Endodermal cell (in vitro differentiated cells): Measurements from ENCODE around the gene ASMT. TPM values are rescaled to one million over a fixed set of nuclear protein-coding genes. Genes with fewer than 3 reads are reported as not detected.
A peak's percentile ranks its signal among the peaks of the same experiment; 100 is the strongest.

Experiments
- DNase-seq: peaks from one replicate; pipeline ENCODE4 v3.0.0-alpha.2; 2017
- H3K27ac ChIP-seq: 2 replicates; pipeline ENCODE4 v1.5.1; 2013; ENCODE audit warnings: mild to moderate bottlenecking, low read depth, low read length, moderate library complexity
- H3K27me3 ChIP-seq: 2 replicates; pipeline ENCODE4 v1.6.1; 2013; ENCODE audit warnings: mild to moderate bottlenecking, low read length, moderate library complexity; ENCODE audit not compliant: insufficient read depth, control insufficient read depth, poor library complexity, severe bottlenecking
- H3K36me3 ChIP-seq: 2 replicates; pipeline ENCODE4 v1.7.0; 2013; ENCODE audit warnings: mild to moderate bottlenecking, low read length, moderate library complexity; ENCODE audit not compliant: control insufficient read depth, insufficient read depth
- H3K4me1 ChIP-seq: one replicate; pipeline ENCODE4 v1.7.0; 2013; ENCODE audit warnings: low read length; ENCODE audit not compliant: control insufficient read depth, insufficient read depth
- H3K4me3 ChIP-seq: 2 replicates; pipeline ENCODE4 v1.5.1; 2013; ENCODE audit warnings: mild to moderate bottlenecking, low read length, moderate library complexity
- H3K9ac ChIP-seq: 2 replicates; pipeline ENCODE4 v1.6.1; 2013; ENCODE audit warnings: mild to moderate bottlenecking, low read length, moderate library complexity; ENCODE audit not compliant: poor library complexity, severe bottlenecking; ENCODE audit errors: extremely low read depth
- H3K9me3 ChIP-seq: 2 replicates; pipeline ENCODE4 v1.6.1; 2013; ENCODE audit warnings: mild to moderate bottlenecking, low read length, moderate library complexity; ENCODE audit not compliant: control insufficient read depth
- H3K27ac Mint-ChIP-seq: 2 replicates; pipeline ENCODE4 v1.8.0; 2020; ENCODE audit warnings: mixed read lengths
- H3K27me3 Mint-ChIP-seq: 2 replicates; pipeline ENCODE4 v1.8.0; 2021; ENCODE audit warnings: mild to moderate bottlenecking, mixed read lengths; ENCODE audit not compliant: insufficient read depth
- H3K36me3 Mint-ChIP-seq: 2 replicates; pipeline ENCODE4 v1.8.0; 2020; ENCODE audit warnings: low read depth, mixed read lengths
- H3K4me1 Mint-ChIP-seq: 2 replicates; pipeline ENCODE4 v1.8.0; 2020; ENCODE audit warnings: mixed read lengths
- H3K4me3 Mint-ChIP-seq: 2 replicates; pipeline ENCODE4 v1.8.0; 2020; ENCODE audit warnings: mild to moderate bottlenecking, moderate library complexity, mixed read lengths
- H3K9me3 Mint-ChIP-seq: 2 replicates; pipeline ENCODE4 v1.8.0; 2020; ENCODE audit warnings: mild to moderate bottlenecking, mixed read lengths
- WGBS, 2 experiments: methylation state at CpG; one replicate each; pipeline versions ENCODE4 v1.1.5 to v1.1.7; 2013; ENCODE audit warnings: missing lambda C conversion rate in 2 of 2, mixed read lengths in 1 of 2; ENCODE audit not compliant: insufficient coverage in 1 of 2, insufficient read length in 1 of 2; 5-methylcytosine and 5-hydroxymethylcytosine counted together
- total RNA-seq, 2 donors: library from RNA; stranded (reverse); fragmentation: NEBNext Ultra II Directional in 1 of 2; extraction: Animal tissue kit (Norgen Biotek cat#: 25700) in 1 of 2; gene quantifications; 2 replicates in 1 of 2; 3 replicates in 1 of 2; pipeline ENCODE4 v1.2.1, GENCODE V29; 2021
- TF ChIP-seq, protein P1 (sequence below): fragments of 200-600 bp; sonication (generic); conservative IDR thresholded peaks from 2 replicates; pipeline ENCODE4 v1.5.0; 2021; ENCODE audit warnings: antibody characterized with exemption, mild to moderate bottlenecking

ASMT gene
- total RNA-seq, 2 donors from 2014 or later: not detected

DNA sequence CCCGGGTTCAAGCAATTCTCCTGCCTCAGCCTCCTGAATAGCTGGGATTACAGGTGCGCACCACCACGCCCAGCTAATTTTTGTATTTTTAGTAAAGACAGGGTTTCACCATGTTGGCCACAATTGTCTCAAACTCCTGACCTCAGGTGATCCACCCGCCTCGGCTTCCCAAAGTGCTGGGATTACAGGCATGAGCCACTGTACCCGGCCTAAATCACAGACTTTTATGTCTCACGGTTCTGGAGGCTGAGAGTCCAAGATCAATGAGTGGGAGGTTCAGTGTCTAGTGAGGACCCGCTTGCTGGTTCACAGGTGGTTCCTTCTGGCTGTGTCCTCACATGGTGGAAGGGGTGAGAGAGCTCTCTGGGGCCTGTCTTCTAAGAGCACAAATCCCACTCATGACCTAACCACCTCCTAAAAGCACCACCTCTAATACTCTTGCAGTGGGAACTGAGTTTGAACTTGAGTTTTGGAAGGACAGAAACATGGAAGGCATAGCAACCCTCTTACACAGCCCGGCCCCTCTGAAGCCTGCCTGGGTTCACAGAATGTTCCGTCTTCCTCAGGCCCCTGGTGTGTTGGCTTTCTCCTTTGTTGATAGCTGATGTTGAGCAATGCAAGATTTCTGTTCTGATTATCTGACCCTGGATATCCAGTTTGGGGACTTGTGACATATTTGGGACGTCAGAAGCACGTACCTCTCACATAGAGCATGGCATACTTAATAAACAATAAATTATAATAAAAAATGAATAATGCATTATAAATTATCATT lies 25.3 kb upstream of the ASMT start:
- no peak overlapping the region for H3K4me3 Mint-ChIP-seq
- Histone ChIP-seq H3K27ac (no peak overlapping the region), H3K9ac (no peak overlapping the region), H3K36me3 (peaks cover 15% of the 10 kb centered on the region), H3K27me3 (no peaks in the 10 kb centered on the region), H3K4me3 (no peak overlapping the region), H3K4me1 (peaks cover 4% of the 10 kb centered on the region), H3K9me3 (no peaks in the 10 kb centered on the region)
- H3K9me3 Mint-ChIP-seq: no peaks in the 10 kb centered on the region
- no peak overlapping the region for H3K27ac Mint-ChIP-seq
- 92% methylated on average over 8 to 10 of the region's 12 CpGs for WGBS, 2 experiments
- H3K4me1 Mint-ChIP-seq: peaks cover 10% of the 10 kb centered on the region
- peaks cover 14% of the 10 kb centered on the region for H3K36me3 Mint-ChIP-seq
- TF ChIP-seq, protein P1, sequence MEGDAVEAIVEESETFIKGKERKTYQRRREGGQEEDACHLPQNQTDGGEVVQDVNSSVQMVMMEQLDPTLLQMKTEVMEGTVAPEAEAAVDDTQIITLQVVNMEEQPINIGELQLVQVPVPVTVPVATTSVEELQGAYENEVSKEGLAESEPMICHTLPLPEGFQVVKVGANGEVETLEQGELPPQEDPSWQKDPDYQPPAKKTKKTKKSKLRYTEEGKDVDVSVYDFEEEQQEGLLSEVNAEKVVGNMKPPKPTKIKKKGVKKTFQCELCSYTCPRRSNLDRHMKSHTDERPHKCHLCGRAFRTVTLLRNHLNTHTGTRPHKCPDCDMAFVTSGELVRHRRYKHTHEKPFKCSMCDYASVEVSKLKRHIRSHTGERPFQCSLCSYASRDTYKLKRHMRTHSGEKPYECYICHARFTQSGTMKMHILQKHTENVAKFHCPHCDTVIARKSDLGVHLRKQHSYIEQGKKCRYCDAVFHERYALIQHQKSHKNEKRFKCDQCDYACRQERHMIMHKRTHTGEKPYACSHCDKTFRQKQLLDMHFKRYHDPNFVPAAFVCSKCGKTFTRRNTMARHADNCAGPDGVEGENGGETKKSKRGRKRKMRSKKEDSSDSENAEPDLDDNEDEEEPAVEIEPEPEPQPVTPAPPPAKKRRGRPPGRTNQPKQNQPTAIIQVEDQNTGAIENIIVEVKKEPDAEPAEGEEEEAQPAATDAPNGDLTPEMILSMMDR: no peak
- peak; percentile 49 for DNase-seq
- H3K27me3 Mint-ChIP-seq: no peaks in the 10 kb centered on the region

DNA sequence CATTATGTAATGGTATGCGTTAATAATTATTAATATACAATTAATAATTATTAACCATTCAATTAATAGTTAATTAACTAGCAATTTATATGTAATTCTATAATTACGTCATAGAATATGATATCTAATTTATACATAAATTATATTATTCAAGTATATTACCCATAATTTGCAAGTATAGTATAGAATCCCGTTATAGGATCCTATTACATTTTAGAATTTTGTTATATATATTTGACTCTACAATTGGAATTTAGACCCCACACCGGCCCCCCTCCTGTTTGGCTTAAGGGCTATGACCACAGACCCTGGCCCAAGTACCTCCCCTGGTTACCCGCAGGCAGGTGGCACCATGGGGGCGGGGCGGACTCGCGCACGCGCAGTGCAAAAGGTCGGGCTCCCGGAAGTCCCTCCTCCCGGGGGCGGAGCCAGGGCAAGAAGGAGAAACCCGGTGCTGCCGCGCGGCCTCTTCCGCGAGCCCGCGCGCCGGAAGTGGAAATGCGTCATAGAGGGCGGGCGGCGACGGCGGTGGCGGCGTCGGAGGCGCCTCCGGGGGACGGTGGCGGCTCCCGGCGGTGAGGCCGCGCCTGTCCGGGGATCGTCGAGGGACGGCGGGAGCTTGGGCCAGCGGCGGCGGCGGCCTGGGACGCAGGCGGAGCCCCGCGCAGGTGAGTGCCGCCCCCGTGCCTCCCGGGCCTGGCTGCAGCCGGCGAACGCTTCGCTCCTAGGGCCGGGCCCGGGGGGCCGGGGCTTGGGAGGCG lies 23.6 kb upstream of the ASMT start, which contains the start of gene AKAP17A:
Gene AKAP17A (plus strand): TSS at position 503 of the 761 bp plus-strand sequence. CDS start 1,859 bp downstream, outside the sequence.
- peak; percentile 100 for DNase-seq
- Histone ChIP-seq H3K9ac (peak within 1 kb of the TSS; percentile 80), H3K27ac (peak within 1 kb of the TSS; percentile 32), H3K9me3 (no peaks in the 10 kb centered on the region), H3K4me3 (peak within 1 kb of the TSS; percentile 93), H3K36me3 (peaks cover 32% of the 10 kb centered on the region), H3K27me3 (no peaks in the 10 kb centered on the region), H3K4me1 (peaks cover 4% of the 10 kb centered on the region)
- TF ChIP-seq, protein P1: peak; percentile 16
- Mint-ChIP-seq H3K27ac (peak within 1 kb of the TSS; percentile 95), H3K27me3 (no peaks in the 10 kb centered on the region), H3K4me3 (peak within 1 kb of the TSS; percentile 92), H3K4me1 (peaks cover 10% of the 10 kb centered on the region), H3K36me3 (peaks cover 29% of the 10 kb centered on the region), H3K9me3 (no peaks in the 10 kb centered on the region)
- WGBS, 2 experiments: 0% methylated on average over 3 to 63 of the region's 66 CpGs

- Histone ChIP-seq H3K36me3 (peaks cover 32% of the 10 kb centered on the region), H3K27ac (peak overlapping the region; percentile 32), H3K9ac (peak overlapping the region; percentile 80), H3K4me1 (peaks cover 4% of the 10 kb centered on the region), H3K4me3 (peak overlapping the region; percentile 93), H3K27me3 (no peaks in the 10 kb centered on the region), H3K9me3 (no peaks in the 10 kb centered on the region)
- TF ChIP-seq, protein P1: no peak
- peak overlapping the region; percentile 95 for H3K27ac Mint-ChIP-seq
- DNase-seq: peak; percentile 51
- H3K36me3 Mint-ChIP-seq: peaks cover 33% of the 10 kb centered on the region
- WGBS, 2 experiments: 1% methylated on average over 17 to 30 of the region's 35 CpGs
- H3K27me3 Mint-ChIP-seq: no peaks in the 10 kb centered on the region
- H3K4me1 Mint-ChIP-seq: peaks cover 10% of the 10 kb centered on the region
- H3K4me3 Mint-ChIP-seq: peak overlapping the region; percentile 92
- H3K9me3 Mint-ChIP-seq: no peaks in the 10 kb centered on the region
Observed at GRCh38 chrX:1591863-1592469, 22.9 kb upstream of the ASMT start.
